GM12875 (cell line): ENCODE measurements around the gene KCNJ12.
"Not testable (repeated sequence)": the region's sequence is repeated elsewhere in the genome, so short reads cannot be mapped to it uniquely, and the experiment has no call there.

Experiments
- H3K4me3 ChIP-seq: one replicate; pipeline ENCODE4 v1.5.1; 2011; ENCODE audit warnings: low read depth, low read length, control low read depth
- TF ChIP-seq, protein P1 (sequence below): IDR thresholded peaks from 2 replicates; pipeline ENCODE4 v1.5.1; 2011; ENCODE audit warnings: low read depth, mild to moderate bottlenecking, control low read depth, inconsistent platforms, low read length, moderate library complexity, borderline replicate concordance; ENCODE audit not compliant: insufficient read depth

Gene KCNJ12

DNA sequence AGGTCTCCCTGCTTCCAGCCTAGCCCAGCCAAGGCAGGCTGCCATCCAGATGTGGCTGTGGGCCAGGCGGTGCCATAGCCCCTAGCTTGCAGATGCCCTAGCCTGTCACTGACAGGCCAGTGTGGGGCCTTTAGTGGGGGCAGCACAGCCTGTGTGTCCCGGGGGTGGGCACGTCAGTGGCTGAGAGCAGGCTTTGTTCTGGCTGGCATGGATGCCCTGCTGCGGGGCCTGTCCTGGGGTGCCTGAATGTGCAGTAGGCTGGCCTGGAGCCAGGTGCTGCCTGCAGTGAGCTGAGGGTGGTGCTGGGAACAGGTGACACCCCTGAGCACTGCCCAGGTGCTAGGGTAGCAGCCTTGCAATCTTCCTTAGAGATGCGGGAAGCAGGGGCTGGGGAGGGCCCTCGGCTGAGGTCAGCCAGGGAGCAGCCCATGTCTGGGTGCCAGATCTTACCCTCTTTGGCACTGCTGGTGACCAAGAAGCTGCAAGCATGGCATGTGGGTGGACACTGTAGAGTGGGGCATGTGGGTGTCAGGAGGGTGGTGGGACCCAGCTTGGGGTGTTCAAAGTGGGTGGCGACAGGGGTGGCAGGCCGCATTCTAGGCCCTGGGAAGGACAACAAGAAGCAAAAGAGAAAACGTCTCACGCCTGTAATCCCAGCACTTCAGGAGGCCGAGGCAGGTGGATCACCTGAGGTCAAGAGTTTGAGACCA lies 37.6 kb downstream of the KCNJ12 start:
- H3K4me3 ChIP-seq, result not testable (repeated sequence)

DNA sequence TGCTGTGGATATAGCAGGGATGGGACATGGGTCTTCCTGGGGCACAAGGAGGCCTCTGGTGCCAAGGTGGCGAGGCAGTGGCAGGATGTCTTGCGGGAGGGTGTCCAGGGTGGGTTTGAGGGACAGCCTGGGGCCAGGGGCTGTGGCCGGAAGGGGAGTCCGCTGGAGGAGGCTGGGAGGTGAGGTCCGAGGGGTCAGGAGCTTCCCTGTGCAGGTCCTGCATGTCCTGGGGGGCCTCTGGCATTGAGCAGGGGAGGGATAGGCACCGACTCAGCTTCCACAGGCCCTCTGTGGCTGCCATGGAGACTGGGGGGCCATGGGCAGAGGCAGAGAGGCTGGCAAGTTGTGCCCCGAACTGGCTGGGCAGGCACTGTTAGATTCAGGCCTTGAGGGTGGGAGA lies 38.5 kb downstream of the KCNJ12 start:
- not testable (repeated sequence) for H3K4me3 ChIP-seq

DNA sequence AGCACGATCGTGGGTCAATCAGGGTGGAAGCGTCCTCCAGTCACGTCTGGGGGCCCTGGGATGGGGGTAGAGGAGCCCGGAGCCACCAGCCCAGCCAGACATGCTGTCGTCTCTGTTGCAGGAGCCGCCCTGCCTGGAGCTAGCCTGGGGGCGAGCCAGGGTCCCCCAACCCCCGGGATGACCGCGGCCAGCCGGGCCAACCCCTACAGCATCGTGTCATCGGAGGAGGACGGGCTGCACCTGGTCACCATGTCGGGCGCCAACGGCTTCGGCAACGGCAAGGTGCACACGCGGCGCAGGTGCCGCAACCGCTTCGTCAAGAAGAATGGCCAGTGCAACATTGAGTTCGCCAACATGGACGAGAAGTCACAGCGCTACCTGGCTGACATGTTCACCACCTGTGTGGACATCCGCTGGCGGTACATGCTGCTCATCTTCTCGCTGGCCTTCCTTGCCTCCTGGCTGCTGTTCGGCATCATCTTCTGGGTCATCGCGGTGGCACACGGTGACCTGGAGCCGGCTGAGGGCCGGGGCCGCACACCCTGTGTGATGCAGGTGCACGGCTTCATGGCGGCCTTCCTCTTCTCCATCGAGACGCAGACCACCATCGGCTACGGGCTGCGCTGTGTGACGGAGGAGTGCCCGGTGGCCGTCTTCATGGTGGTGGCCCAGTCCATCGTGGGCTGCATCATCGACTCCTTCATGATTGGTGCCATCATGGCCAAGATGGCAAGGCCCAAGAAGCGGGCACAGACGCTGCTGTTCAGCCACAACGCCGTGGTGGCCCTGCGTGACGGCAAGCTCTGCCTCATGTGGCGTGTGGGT lies 39.2 kb downstream of the KCNJ12 start:
- not testable (repeated sequence) for H3K4me3 ChIP-seq

DNA sequence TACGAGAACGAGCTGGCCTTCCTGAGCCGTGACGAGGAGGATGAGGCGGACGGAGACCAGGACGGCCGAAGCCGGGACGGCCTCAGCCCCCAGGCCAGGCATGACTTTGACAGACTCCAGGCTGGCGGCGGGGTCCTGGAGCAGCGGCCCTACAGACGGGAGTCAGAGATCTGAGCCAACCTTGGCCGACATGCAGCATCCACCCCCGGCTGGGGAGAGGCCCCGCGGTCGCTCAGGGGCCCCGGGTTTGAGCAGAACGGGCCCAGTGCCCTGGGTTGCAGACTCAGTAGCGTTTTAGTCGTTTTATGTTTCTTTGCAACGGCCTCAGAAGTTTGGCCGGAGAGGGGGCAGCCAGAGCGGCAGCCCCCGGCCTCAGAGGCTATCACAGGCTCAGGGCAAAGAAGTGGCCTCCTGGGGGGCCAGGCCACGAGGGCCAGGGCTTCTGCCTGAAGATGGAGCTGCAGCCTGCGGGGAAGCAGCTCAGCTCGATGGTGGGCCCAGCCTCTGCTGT lies 40.4 kb downstream of the KCNJ12 start:
- H3K4me3 ChIP-seq, result not testable (repeated sequence)

DNA sequence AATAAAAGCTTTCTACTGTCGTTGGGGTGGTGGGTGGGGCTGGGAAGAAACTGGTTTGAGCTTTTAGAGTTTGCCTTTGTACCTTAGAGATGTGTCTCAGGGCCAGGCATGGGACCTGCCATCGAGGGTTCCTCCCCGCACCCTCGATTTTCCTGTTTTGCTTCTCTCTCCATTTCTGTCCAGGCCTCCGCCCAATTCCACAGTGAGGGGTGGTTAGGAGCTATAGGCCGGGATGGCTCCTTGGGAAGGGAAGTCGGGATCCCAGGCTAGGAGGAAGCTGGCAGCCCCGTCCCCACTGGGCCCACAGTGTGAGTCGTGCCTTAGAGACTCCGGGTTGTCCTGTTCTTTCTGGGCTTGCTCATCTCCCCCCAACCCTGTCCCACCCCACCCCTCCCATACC lies 41.2 kb downstream of the KCNJ12 start:
- H3K4me3 ChIP-seq, result not testable (repeated sequence)

DNA sequence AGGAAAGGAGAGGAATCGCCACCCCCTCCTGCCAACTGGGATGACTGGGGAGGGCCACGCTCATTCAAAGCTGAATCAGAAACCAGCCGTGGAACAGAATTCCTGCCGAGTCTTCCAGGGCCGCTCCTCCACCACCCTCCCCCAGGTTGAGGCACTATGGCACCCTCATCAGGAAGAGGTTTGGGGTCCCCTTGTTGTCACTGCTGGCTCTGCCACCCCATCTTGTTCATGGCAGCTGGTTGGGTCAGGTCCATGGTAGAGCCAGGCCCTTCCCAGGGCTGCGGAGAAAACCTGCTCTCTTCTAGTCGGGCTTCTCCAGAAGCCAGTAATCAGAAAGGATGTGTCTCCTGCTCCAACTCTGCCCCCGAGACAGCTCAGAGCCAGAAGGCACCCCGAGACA lies 41.8 kb downstream of the KCNJ12 start:
- H3K4me3 ChIP-seq, result no peak overlapping the region
- TF ChIP-seq, protein P1, sequence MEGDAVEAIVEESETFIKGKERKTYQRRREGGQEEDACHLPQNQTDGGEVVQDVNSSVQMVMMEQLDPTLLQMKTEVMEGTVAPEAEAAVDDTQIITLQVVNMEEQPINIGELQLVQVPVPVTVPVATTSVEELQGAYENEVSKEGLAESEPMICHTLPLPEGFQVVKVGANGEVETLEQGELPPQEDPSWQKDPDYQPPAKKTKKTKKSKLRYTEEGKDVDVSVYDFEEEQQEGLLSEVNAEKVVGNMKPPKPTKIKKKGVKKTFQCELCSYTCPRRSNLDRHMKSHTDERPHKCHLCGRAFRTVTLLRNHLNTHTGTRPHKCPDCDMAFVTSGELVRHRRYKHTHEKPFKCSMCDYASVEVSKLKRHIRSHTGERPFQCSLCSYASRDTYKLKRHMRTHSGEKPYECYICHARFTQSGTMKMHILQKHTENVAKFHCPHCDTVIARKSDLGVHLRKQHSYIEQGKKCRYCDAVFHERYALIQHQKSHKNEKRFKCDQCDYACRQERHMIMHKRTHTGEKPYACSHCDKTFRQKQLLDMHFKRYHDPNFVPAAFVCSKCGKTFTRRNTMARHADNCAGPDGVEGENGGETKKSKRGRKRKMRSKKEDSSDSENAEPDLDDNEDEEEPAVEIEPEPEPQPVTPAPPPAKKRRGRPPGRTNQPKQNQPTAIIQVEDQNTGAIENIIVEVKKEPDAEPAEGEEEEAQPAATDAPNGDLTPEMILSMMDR, result no peak

DNA sequence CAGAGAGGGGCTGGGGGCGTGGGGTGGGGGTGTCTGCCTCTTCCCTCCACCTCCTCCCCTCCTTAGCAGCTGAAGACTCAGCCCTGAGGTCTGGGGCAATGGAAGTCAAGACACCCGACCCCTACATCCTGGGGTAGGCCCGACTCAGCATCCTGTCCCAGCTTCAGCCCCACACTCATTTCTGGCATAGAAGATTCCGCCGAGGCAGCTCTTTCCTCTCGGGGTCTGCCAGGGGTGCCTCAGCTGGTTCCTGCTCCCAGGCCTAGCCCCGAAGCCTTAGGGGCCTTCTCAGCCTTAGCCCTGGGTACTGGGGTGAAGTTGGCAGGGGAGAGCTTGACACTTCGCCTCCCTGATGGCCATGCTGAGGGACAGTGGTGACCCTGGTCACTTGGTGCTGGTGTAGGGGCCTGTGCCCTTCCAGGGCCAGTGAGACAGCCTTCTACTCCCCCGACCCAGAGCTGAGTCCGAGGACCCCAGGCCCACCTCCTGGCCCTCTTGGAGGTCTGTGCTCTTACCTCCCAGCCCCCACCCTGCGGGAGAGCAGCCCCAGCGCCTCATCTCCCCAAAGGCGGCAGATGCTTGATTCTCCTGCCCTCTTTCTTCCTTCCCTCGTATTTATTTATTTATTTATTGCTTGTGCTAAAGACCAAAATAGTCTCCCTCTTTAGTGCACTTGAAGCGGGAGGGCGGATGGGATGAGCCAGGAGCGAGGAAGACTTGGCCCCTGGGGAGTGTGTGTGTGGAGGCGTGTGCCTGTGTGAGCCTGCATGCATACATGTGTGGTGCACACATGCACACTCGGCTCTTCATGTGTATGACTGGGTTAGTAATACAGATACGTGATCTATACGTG lies 42.5 kb downstream of the KCNJ12 start:
- no peak overlapping the region for H3K4me3 ChIP-seq
- TF ChIP-seq, protein P1, result no peak

DNA sequence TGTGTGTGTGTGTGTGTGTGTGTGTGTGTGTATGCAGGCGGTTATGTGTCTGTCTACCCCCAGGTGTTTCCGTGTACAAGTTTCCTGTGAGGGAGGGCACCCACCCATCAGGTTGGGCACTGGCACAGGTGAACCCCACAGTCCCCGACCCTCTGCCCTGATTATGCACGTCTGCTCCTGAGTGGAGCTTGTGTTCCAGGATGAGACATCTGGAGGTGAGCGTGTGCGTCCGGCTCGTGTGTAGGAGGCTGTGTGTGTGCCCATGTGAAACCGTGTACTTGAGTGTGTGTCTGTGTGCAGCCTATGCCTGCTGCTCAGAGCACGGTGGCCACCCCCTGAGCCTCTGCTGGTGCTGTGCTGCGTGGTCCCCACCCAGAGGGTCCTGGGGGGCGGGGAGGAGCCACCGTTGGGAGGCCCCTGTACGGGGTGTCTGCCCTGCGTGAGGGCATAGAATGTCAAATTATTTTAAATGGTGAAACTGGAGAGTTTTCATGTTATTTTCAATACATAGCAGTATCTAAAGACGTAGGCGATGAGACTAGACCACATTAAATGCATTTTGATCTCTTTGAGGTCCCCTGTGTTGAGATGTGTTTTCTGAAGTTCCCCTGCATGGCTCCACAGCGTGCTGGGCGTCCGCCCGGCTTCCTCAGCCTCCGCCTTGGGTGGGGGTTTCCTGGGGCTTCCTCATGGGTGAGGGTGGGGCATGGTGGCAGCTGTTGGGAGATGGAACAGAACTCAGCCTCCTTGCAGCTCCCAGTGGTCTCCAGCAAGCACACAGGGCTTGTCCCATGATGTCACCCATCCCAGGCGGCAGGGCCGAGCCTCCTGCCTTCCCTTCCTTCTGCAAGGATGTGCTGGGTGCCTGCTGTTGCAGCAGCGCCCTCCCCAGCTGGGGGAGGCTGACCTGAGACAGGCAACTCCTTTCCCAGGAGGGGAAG lies 43.4 kb downstream of the KCNJ12 start:
- H3K4me3 ChIP-seq, result no peak overlapping the region
- TF ChIP-seq, protein P1, result no peak

DNA sequence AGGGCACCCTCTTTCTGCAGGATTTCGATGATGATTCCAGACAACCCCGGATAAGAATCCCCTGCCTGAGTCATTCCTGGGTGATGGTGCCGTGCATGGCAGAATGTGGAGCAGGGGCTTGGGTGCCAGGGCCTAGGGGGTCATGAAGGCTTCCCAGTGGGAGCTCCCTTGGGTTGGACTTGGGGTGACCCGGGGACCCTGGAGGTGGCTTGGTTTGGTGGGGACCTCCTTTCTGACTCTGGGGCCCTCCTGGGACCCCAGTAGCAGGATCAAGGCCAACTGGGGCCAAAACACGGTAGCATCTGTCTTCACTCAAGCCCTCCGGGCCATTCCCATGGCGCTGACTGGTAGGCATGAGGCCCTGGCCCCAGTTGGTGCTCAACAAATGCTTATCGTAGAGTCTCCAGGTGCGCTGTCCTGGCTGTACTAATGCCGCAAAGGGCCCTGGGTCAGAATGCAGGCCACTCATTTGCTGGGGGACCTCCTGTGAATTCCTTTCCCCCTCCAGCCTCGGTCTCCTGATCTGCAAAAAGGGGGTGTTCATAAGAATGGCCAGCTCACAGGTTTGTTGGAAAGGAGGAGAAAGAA lies 44.4 kb downstream of the KCNJ12 start:
- not testable (repeated sequence) for H3K4me3 ChIP-seq

DNA sequence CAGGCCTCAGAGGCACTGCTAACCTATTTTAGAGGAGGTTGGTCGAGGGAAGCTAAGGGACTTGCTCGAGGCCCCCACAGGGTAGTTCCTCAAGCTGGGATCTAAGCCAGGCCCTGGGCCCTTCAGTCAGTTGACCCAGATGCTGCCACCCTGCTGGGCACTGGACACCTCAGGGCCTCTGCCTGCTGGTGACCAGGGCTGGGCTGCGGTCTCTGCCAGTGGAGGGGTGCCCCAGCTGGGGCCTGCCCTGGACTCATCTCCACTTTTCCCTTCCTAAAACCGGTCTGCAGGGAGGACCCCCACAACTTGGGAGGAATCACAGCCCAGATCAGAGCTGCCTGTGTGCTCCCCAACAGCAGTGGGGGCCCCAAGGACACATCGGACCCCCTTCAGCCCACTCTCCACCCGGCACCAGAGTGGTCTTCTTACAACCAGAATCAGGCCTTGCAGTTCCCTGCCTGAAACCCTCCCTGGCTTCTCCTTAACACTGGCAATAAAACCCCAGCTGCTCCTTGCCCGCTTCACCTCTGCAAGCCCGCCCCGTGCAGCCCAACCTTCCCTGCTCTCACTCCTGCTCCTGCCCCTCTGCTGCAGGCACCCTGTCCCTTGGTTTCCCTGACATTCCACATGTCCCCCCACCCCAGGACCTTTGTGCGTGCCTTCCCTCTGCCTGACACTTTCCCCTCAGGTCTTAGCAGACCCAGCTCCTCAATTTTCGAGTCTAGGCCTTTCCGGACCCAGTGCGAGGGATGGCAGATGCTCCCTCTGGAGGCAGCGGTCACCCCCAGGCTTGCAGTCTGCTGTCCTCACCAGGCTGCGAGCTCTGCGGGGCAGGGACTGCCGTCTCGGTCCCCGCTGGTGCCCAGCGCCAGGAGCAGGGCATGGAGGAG lies 45.5 kb downstream of the KCNJ12 start:
- H3K4me3 ChIP-seq, result not testable (repeated sequence)

DNA sequence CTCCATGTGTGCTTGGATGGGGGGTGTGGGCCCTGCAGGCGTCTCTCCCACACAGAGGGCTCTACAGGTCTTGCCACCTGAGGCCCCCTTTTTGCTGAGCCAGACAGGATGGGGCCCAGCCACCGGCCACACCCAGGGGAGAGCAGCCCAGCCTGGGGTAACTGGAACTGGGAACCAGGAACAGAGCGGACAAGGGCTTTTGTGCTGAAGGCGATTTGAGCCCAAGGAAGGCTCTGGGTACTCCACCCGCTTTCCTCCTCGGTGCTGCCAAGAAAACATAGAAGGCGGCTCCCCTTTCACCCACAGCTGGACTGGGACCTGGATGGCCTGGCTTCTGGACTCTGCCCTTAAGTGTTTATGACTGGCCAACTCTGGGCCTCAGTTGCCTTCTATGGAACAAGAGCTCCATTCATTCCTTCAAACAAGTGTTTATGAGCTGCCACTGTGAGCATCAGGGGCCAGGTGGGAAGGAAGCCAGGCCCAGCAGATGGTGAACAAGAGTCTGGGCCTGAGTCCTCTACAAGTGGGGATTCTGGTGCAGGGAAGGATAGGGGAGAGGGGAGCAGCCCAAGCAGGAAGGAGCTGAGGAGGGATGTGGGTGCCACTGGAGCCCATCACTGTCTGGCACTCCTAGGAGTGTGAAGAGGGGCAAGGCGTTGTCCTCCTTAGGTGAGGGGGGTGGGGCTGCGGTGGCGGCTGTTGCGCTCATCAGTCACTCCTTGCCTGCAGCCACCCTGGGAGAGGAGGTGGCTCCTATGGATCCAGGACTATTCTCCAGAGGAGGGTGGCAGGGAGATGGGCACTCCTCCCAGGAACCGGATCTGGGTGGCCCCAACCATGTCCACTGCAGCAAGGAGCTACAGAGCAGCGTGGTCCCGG lies 46.4 kb downstream of the KCNJ12 start:
- H3K4me3 ChIP-seq, result not testable (repeated sequence)

DNA sequence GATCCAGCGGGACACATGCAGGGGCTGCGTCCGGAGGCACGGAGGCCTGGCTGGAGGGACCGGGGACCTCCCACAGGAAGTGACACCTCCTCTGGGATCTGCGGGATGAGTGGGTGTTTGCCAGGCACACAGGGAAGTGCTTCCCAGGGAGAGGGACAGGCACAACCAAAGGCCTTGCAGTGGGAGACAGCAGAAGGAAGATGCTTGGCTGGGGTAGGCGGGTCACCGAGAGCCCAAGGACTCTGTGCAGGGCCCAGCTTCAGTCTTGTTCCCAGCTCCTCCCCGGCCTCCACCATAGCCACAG lies 47.0 kb downstream of the KCNJ12 start:
- H3K4me3 ChIP-seq, result not testable (repeated sequence)

DNA sequence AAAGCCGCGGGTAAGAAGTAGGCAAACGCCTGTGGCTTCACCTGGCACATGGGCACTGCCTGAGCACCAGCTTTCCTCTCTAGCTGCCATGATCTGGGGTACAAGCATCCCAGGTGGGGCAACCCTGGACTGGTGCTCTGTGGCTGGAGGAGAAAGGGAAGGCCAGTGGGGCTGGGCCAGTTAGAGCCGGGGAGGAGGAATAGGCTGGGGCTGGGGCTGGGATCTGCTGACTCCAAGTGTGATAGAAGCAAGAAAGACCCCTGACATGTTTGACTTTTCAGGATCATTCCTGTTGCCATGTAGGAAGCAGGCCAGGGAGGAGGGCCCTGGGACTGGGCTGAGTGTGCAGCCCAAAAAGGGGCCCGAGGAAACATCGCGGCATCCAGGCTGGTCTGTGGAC lies 48.5 kb downstream of the KCNJ12 start:
- H3K4me3 ChIP-seq, result not testable (repeated sequence)
